ENCODE measurements around the gene SETD2.
"Not testable (repeated sequence)": the region's sequence is repeated elsewhere in the genome, so short reads cannot be mapped to it uniquely, and the experiment has no call there.

SETD2 gene

DNA sequence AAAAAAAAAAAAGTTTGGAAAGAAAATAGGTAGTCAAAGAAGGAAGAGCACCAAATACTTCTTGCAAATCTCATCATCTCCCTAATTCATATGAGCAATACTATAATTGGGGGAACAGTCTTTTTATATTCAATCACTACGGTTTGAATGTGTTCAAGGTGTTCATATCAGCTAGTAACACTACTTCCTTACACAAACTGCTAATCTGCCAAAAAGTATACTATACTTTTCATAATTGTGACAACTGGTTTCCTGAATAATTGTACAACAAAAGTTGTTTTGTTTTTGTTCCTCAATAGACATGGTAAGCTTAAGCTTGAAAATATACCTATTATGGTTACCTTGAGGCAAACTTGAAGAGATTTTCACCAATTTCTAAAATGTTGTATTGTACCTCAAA lies 12.1 kb downstream of the SETD2 start:
- no peak for DNase-seq

DNA sequence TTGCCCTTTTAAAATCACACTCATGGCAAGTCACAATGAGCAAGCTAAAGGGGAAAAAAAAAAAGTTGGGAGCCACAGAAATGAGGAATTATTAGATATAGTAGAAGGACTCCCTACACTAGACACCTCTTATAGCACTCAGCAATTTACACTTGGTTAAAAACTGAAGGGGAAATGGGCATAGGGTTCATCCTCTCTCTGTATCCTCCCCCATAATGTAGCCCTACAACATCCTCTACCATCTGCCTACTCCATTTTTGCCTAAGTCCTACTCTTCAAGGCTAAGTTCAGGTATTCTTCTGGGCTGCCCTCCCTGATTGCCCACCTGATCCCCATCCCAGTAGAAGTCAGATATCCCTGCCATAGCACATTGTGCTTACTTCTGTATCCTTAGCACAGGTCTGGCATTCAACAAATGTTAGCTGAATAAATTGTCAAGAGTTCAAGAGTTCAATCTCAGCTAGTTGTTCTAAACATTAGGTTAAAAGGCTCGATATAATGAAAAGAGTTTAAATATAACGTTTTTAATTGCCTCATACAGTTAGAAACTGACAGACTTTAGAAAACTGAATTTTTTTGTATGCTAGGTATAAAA lies 14.5 kb downstream of the SETD2 start:
- no peak for DNase-seq

DNA sequence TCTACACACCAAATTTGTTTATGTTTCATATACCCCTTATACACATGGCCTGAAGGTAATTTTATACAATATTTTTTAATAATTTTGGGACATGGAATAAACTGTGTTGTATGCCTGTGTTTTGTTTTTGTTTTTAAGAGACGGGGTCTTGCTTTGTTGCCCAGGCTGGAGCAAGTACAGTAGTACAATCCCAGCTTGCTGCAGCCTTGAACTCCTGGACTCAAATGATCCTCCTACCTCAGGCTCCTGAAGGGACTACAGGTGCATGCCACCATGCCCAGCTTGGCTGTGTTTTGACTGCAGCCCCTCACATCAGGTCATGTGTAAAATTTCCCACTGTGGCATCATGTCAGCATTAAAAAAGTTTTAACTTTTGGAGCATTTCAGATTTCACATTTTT lies 18.6 kb downstream of the SETD2 start:
- DNase-seq, result no peak

- DNase-seq, result no peak
Observed at GRCh38 chr3:47143068-47143467, 20.8 kb downstream of the SETD2 start.

DNA sequence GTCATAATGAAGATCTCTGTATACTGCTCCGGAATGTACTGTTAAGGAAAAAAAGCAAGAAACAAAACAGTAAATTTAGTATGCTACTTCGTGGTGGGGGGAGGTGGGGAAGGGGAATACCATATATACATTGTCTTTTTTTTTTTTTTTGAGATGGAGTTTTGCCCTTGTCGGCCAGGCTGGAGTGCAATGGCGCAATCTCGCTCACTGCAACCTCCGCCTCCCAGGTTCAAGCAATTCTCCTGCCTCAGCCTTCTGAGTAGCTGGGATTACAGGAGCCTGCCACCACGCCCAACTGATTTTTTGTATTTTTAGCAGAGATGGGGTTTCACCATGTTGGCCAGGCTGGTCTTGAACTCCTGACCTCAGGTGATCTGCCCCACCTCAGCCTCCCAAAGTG lies 21.4 kb downstream of the SETD2 start:
- DNase-seq, result not testable (repeated sequence)

GRCh38 chr3:47140973-47141461 lies 22.9 kb downstream of the SETD2 start:
- not testable (repeated sequence) for DNase-seq

- not testable (repeated sequence) for DNase-seq
Observed at GRCh38 chr3:47140553-47140952, 23.4 kb downstream of the SETD2 start.

DNA sequence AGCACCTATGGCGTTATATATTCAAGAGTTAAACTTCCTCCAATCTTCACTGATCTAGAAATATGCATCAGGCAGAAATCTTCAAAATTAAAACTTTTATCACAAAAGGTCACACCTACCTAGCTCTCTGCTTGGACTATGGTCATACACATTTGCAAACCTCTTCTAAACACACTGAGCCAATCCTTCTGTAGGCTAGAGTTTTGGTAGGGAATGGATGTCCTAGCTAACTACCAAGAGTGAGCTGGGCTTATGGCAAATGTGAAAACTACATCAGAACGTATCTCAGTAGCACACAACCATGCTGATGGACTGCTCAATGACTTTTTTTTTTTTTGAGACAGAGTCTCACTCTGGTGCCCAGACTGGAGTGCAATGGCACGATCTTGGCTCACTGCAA lies 29.6 kb downstream of the SETD2 start:
- no peak for DNase-seq

DNA sequence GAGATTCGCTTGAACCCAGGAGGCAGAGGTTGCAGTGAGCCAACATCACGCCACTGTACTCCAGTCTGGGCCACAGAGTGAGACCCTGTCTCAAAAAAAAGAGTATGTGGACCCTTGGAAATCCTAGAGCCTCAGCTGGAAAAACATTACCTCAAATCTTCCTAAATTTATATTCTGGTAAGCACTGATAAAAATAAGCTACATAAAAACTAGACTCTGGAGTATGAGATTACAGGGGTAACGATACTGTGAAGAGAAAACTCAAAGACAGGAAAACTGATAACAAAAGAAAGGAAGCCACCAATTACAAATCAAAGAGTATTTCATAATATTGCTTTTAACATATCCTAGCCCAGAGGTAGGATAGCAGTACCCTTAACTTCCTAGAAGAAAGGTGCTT lies 30.3 kb downstream of the SETD2 start:
- no peak for DNase-seq

DNA sequence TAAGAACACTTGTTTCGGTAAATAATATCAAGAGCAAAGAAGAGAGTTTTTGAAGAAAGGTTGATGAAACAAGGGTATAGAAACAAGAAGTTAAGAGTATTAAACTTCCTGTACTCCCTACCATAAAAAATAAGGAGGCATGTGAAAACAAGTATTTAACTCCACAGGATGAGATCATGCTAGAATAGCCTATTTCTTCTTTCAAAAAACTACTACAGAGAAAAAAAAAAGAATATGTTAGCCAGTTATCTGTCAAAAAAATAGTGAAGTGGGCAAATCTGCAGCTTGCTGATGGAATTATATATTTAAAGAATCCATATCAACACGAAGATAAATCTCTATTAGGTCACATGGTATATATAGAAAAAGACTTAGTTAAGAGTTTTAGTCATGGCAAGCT lies 33.4 kb downstream of the SETD2 start:
- no peak for DNase-seq

DNA sequence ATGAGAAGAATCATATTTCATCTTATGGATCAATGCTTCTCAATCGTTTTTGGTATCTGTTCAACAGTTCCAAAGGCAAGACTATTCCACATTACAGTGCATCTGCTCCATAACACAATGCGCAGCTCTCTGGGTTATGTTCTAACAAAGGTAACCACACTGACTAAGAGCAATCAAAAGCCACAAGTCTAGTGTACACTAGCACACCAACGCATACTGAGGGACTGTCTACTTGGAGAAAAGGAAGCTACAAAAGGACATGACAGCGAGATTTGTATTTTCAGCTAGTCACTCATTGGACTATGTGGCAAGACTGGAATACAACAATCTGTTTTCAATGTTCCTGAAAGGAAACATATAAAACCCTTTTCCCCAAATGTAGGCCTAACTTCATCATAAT lies 35.8 kb downstream of the SETD2 start:
- no peak for DNase-seq

GRCh38 chr3:47123857-47124256 lies 40.1 kb downstream of the SETD2 start:
- no peak for DNase-seq

- DNase-seq, result no peak
Observed at GRCh38 chr3:47121409-47121808, 42.5 kb downstream of the SETD2 start.

DNA sequence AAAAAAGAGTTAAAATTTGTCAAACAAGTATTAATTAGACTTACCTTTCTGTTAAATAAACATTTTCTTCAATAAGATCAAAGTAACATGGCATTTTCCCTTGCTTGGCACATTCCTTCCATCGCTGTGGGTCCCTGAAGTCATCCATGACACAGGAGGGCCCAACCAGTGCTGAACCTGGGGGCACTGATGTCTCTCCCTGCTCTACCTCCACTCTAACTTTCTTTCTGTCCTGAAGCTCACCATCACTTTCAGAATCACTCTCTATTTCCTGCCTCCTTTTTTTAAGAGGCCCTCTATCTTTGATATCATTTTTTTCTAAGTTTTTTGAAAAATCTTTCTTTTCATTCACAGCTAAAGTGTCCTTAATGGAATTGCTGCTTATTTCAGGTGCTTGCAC lies 43.8 kb downstream of the SETD2 start:
- no peak for DNase-seq

DNA sequence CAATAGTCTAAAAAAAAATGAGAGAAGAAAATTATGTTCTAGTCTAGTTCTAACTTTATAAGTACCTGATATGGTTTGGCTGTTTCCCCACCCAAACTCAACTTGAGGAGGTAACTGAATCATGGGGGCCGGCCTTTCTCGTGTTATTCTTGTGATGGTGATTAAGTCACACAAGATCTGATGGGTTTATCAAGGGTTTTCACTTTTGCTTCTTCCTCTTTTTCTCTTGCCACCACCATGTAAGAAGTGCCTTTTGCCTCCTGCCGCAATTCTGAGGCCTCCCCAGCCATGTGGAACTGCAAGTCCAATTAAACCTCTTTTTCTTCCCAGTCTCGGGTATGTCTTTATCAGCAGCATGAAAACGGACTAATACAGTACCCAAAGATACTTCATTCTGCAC lies 44.5 kb downstream of the SETD2 start:
- DNase-seq, result not testable (repeated sequence)

DNA sequence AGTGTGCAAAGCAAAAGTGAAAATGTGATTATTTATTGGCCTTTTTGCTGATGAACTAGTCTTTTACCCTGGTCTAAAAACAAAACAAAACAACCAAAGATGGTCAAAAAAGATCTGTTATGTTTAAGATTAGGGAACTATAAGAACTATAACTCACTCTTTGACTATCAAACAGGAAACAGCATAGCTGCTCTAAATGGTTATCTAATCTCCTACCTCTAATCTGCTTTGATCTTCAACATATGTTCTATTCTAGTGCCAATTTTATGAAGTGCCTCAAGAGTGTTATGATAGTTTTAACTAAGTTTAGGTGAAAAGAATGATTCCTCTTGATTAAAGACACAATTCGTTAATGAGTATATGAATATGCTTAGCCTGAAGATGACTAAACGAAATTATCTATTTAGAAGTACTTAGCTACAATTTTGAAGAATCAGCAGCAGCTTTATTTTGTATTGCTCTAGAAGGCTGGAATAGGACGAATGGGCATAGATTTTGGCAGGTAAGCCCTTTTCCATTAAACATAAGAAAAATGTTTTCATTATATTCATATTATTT lies 46.0 kb downstream of the SETD2 start:
- DNase-seq, result no peak

DNA sequence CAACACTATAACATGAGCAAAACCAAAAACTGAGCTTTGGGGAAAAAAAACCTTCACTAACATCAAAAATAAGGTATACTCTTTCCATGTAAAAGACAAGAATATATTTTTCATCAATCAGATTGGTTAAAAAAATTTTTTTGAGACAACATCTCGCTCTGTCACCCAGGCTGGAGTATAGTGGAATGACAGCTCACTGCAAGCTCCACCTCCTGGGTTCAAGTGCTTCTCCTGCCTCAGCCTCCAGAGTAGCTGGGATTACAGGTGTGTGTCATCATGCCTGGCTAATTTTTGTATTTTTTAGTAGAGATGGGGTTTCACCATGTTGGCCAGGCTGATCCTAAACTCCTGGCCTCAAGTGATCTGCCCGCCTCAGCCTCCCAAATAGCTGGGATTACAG lies 48.4 kb downstream of the SETD2 start:
- DNase-seq, result not testable (repeated sequence)

GRCh38 chr3:47113669-47114365 lies 50.1 kb downstream of the SETD2 start:
- DNase-seq, result no peak

DNA sequence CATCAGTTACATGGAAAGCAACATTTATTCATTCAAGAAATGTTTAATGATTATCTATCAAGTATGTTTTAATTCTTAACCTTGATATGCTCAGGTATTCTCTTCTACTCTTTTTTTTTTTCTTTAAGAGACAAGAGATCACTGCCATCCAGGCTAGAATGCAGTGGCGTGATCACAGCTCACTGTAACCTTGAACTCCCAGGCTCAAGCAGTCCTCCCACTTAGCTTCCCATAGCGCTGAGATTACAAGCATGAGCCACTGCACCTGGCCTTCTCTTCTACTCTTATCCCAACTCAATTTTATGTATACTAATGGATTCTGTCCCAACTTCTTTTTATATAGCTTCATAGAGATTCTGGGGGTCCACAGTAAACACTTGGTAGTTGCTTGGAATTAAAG lies 50.9 kb downstream of the SETD2 start:
- DNase-seq, result no peak

- no peak for DNase-seq
Observed at GRCh38 chr3:47109393-47109792, 54.5 kb downstream of the SETD2 start.

GRCh38 chr3:47108546-47108945 lies 55.4 kb downstream of the SETD2 start:
- no peak for DNase-seq

GRCh38 chr3:47104259-47104658 lies 59.7 kb downstream of the SETD2 start:
- no peak for DNase-seq

- no peak for DNase-seq
Observed at GRCh38 chr3:47103619-47104018, 60.3 kb downstream of the SETD2 start.

GRCh38 chr3:47102081-47102600 lies 61.8 kb downstream of the SETD2 start:
- DNase-seq, result no peak
